ENCODE measurements around the gene INF2.
"Not testable (repeated sequence)": the region's sequence is repeated elsewhere in the genome, so short reads cannot be mapped to it uniquely, and the experiment has no call there.

Gene INF2

GRCh38 chr14:104689109-104689880 lies at the start of gene INF2:
TSS of gene INF2 (plus strand) at chr14:104689618. CDS start at chr14:104701366, 11,748 bp downstream.
- DNase-seq (ENCODE audit: extremely low read depth in 1 of 2, low read depth in 1 of 2) = no peak

GRCh38 chr14:104639885-104640548 lies 49.4 kb upstream of the INF2 start:
- DNase-seq (ENCODE audit: extremely low read depth in 1 of 2, low read depth in 1 of 2) = peak in 1 of 2 donors; percentile 21

DNA sequence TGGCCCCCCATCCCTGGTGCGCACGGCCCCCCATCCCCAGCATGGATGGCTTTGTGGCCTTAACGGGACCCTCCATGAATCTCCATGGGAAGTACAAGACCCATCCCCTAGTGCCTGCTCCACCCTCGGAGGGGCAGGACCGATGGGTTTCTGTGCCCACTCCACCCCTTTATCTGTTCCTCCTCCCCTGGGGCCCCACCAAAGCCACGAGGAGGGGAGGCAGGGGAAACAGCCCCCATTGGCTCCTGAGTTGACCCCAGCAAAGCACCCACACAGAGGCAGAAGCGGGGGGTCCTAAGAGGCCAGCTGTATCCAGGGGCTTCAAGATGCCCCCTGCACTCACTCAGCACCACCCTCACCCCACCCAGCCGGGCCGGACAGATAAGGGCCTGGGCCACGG lies 48.7 kb upstream of the INF2 start:
- DNase-seq (ENCODE audit: extremely low read depth in 1 of 2, low read depth in 1 of 2) = no peak

- no peak for DNase-seq (ENCODE audit: extremely low read depth in 1 of 2, low read depth in 1 of 2)
These were observed 47.5 kb upstream of the INF2 start for GRCh38 chr14:104641753-104642539.

GRCh38 chr14:104642540-104642868 lies 46.9 kb upstream of the INF2 start:
- DNase-seq (ENCODE audit: extremely low read depth in 1 of 2, low read depth in 1 of 2) = no peak

GRCh38 chr14:104643306-104643705 lies 46.1 kb upstream of the INF2 start:
- no peak for DNase-seq (ENCODE audit: extremely low read depth in 1 of 2, low read depth in 1 of 2)

DNA sequence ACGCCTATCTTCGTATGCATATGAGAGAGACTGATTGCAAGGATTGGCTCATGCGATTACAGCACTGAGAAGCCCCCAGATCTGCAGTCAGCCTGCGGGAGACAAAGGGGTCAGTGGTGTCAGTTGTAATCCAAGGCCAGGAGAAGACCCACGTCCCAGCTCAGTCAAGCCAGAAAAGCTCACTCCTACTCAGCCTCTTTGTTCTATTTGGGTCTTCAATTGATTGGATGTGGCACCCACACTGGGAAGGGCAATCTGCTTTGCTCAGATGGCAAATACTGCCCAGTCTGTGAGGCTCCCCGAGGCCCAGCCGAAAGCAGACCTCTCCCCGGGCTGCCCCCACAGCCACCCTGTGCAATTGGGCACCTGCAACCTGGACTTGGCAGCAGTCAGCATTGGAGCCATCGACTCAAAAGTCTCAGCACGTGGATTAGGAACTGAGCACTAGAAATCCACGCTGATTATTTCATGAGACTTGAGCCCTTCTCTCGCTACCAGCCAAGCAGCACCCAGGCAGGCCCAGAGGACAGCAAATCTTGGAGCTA lies 45.3 kb upstream of the INF2 start:
- DNase-seq (ENCODE audit: extremely low read depth in 1 of 2, low read depth in 1 of 2) = no peak

GRCh38 chr14:104644656-104645378 lies 44.6 kb upstream of the INF2 start:
- no peak for DNase-seq (ENCODE audit: extremely low read depth in 1 of 2, low read depth in 1 of 2)

- no peak for DNase-seq (ENCODE audit: extremely low read depth in 1 of 2, low read depth in 1 of 2)
These were observed 41.9 kb upstream of the INF2 start for GRCh38 chr14:104647467-104648043.

DNA sequence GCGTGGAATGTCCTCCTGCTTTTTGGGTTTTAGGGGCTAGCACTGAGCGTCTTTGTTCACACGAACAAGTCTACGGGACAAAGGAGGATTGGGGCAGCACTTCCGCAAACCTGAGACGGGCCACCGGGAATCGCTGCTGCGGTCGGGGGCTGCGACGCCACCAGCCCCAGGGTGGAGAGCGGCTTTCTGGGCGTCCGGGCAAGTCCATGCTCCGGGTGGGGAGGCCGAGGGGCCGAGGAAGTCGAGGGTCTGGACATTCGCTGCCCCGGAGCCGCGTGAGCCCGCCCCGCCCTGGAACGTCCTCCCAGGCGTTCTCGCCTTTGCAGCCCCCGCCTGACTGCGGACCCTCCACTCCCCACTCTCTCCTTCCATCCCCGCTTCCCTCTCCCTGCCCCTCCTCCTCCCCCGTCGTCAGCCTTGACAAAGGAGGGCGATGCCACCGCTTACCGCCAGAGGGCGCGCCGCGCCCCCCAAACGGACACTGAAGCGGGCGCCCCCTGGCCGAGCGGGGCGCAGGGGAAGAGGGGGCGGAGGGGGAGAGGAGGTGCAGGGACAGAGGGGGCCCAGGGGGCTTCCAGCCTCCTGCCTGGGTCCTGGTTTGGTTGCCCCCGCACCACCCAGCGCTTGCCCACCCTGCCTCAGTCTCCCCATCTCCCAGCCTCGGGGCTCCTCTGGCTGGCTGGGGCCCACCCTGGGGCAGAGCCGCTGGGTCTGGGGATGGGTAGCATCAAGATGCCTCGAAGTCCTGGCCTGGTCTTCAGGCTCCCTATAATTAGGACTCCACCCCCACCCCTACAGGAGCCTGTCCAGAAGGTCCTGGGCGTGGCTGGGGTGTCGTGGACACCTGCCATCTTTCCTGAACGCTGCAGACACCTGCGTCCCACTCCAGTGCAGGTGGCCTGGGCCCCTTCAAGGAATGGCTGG lies 39.1 kb upstream of the INF2 start:
- DNase-seq (ENCODE audit: extremely low read depth in 1 of 2, low read depth in 1 of 2) = peak; percentile 33 to 43

GRCh38 chr14:104650981-104651875 lies 38.2 kb upstream of the INF2 start:
- no peak for DNase-seq (ENCODE audit: extremely low read depth in 1 of 2, low read depth in 1 of 2)

DNA sequence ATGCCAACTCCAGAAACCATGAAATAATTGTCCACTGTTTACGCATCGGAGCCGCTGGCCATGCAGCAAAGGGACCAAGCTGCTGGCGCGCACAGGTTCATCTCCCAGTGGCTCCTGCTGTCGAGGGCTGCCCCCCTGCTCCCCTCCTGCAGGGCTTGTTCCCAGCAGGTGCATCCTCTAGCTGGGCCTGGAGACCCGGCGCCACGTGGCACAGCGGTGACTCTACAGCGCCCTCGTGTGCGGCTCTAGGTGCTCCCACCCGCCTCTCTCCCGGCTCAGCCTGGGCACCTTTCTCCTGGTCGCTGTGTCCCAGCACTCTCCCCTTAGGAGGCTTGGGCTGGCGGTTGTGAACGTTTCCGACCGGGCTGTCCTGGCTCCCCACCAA lies 37.5 kb upstream of the INF2 start:
- no peak for DNase-seq (ENCODE audit: extremely low read depth in 1 of 2, low read depth in 1 of 2)

GRCh38 chr14:104652386-104652785 lies 37.0 kb upstream of the INF2 start:
- no peak for DNase-seq (ENCODE audit: extremely low read depth in 1 of 2, low read depth in 1 of 2)

- DNase-seq (ENCODE audit: extremely low read depth in 1 of 2, low read depth in 1 of 2) = not testable (repeated sequence)
These were observed 36.1 kb upstream of the INF2 start for GRCh38 chr14:104653130-104653920.

- DNase-seq (ENCODE audit: extremely low read depth in 1 of 2, low read depth in 1 of 2) = no peak
These were observed 35.3 kb upstream of the INF2 start for GRCh38 chr14:104654119-104654518.

GRCh38 chr14:104655128-104655848 lies 34.1 kb upstream of the INF2 start:
- DNase-seq (ENCODE audit: extremely low read depth in 1 of 2, low read depth in 1 of 2) = no peak

Measured in stimulated activated CD8-positive, alpha-beta memory T cell treated with anti-CD3 and anti-CD28 coated beads, Interleukin-7, amount 100 ng/mL, for 48 hours (primary cell).